Measurements from ENCODE around the gene VRK2.
"Not testable (repeated sequence)": the region's sequence is repeated elsewhere in the genome, so short reads cannot be mapped to it uniquely, and the experiment has no call there.

Gene VRK2

DNA sequence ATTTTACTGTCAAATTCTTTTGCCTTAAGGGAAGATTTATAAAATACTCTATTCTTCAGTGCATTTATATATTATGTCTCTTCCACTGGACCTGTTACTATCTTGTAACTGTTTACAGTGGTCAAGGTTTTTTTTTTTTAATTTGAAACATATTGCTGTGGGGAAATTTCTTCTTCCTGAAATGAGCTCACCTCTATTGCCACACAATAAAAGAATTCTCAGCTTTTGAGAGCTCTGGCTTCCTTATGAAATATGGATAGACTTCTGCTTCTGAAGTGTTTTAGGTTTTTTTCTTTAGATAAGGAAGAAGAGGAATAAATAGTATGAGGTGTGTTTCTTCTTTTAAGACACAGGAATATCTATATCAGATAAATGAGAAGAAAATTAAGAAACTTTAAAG, 7.7 kb downstream of the VRK2 start:
- no peak for DNase-seq (ENCODE audit: low read depth in 2 of 2)

DNA sequence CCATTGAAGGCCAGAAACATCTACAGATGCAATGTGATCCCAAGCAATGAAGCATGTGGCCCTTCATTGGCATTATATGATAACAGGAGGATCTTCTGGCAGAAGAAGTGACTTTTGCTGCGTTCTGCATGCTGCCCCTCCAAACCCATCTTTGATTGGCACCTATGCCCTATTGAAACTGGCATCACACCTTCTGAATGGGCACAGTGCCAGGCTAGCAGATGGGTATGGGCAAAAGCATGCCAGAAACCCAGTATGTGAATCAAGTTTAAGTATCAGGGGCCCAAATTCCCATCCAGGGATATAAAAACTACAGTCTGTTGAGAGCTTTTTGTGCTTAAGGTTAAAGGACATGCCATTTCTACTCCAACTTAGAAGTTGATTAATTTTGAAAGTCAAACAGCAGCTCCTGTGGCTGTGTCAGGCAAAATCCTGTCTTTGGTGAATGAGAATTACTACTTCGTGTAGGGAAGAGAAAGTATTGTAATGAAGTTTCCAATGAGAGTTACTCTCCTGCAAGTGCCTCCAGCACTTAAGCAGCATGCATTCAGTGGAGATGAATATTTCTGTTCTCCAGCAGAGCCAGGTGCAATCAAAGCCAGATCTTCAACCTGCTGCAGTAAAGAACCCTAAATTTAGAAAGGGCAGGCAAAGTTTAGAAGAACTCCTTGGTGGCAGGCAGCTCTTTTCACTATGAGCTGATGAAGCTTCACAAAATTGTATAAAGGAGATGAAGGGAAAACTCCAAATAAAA, 8.6 kb downstream of the VRK2 start:
- no peak for DNase-seq (ENCODE audit: low read depth in 2 of 2)

- no peak for DNase-seq (ENCODE audit: low read depth in 2 of 2)
Observed at GRCh38 chr2:58056192-58056916, 9.7 kb downstream of the VRK2 start.

- DNase-seq (ENCODE audit: low read depth in 2 of 2): no peak
Observed at GRCh38 chr2:58057707-58058530, 11.3 kb downstream of the VRK2 start.

DNA sequence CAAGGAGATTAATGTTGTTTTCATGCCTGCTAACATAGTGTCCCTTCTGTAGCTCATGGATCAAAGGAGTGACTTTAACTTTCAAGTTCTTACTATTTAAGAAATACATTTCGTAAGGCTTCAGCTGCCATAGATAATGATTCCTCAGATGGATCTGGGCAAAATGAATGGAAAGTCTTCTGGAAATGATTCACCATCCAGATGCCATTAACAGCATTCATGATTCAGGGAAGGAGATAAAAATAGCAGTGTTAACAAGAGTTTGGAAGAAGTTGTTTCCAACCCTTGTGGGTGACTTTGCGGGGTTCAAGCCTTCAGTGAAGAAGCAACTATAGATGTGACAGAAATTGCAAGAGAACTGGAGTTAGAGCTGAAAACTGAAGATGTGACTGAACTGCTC, 17.0 kb downstream of the VRK2 start:
- DNase-seq (ENCODE audit: low read depth in 2 of 2): no peak

DNA sequence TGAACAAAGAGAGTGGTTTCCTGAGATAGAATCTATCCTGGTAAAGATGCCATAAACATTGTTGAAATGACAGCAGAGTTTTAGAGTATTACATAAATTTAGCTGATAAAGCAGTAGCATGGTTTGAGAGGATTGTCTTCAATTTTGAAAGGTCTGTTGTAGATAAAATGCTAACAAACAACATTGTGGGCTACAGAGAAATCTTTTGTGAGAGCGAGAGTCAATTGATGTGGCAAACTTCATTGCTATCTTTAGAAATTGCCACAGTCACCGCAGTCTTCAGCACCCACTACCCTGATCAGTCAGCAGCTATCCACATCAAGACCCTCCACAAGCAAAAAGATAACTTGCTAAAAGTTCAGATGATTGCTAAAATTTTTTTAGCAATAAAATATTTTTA, 17.5 kb downstream of the VRK2 start:
- no peak for DNase-seq (ENCODE audit: low read depth in 2 of 2)

- DNase-seq (ENCODE audit: low read depth in 2 of 2): no peak
Observed at GRCh38 chr2:58065248-58065647, 18.6 kb downstream of the VRK2 start.

DNA sequence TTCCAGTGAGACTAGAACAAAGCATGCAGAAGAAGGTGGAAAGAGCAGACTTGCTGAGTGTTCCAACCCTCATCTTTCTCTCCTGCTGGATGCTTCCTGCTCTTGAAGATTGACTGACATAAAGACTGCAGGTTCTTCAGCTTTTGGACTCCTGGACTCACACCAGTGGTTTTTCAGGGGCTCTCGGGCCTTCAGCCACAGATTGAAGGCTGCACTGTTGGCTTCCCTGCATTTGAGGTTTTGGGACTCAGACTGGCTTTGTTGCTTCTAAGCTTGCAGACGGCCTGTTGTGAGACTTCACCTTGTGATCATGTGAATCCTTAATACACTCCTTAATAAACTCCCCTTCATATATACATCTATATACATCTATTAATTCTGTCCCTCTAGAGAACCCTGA, 20.4 kb downstream of the VRK2 start:
- DNase-seq (ENCODE audit: low read depth in 2 of 2): no peak

- no peak for DNase-seq (ENCODE audit: low read depth in 2 of 2)
Observed at GRCh38 chr2:58070765-58071164, 24.2 kb downstream of the VRK2 start.

- DNase-seq (ENCODE audit: low read depth in 2 of 2): no peak
Observed at GRCh38 chr2:58072102-58072501, 25.5 kb downstream of the VRK2 start.

GRCh38 chr2:58073008-58073407, 26.4 kb downstream of the VRK2 start:
- DNase-seq (ENCODE audit: low read depth in 2 of 2): no peak

DNA sequence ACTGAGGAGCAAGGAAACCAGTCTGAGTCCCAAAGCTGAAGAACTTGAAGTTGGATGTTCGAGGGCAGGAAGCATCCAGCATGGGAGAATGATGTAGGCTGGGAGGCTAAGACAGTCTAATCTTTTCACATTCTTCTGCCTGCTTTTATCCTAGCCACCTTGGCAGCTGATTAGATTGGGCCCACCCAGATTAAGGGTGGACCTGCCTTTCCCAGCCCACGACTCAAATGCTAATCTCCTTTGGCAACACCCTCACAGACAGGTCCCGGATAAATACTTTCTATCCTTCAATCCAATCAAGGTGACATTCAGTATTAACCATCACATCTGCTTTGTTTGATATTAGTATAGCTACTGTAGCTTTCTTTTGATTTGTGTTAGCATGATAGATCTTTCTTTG, 27.1 kb downstream of the VRK2 start:
- no peak for DNase-seq (ENCODE audit: low read depth in 2 of 2)

DNA sequence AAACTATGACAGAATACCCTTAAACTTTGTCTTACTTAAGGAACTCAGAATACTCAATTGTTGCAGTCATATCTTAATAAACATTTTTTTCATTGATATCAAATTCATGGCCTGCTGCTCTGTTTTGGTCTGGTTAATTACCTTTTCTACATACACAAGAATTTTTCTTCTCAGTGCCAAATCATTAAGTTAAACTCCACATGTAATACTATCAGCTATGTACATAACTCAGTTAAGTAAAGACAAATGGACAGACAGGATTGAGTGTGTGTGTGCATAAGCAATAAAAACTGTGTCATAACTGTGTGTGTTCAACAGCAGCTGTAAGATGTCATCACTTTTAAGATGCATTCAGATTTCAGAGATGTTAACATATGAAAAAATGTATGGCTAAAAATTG, 34.4 kb downstream of the VRK2 start:
- no peak for DNase-seq (ENCODE audit: low read depth in 2 of 2)

- no peak for DNase-seq (ENCODE audit: low read depth in 2 of 2)
Observed at GRCh38 chr2:58089081-58089480, 42.5 kb downstream of the VRK2 start.

DNA sequence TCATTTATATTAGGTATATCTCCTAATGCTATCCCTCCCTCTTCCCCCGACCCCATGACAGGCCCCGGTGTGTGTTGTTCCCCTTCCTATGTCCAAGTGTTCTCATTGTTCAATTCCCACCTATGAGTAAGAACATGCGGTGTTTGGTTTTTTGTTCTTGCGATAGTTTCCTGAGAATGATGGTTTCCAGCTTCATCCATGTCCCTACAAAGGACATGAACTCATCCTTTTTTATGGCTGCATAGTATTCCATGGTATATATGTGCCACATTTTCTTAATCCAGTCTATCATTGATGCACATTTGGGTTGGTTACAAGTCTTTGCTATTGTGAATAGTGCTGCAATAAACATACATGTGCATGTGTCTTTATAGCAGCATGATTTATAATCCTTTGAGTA, 46.2 kb downstream of the VRK2 start:
- DNase-seq (ENCODE audit: low read depth in 2 of 2): not testable (repeated sequence)

GRCh38 chr2:58097025-58097424, 50.4 kb downstream of the VRK2 start:
- DNase-seq (ENCODE audit: low read depth in 2 of 2): no peak

- no peak for DNase-seq (ENCODE audit: low read depth in 2 of 2)
Observed at GRCh38 chr2:58098254-58099095, 51.9 kb downstream of the VRK2 start.

- no peak for DNase-seq (ENCODE audit: low read depth in 2 of 2)
Observed at GRCh38 chr2:58099096-58099769, 52.6 kb downstream of the VRK2 start.

- no peak for DNase-seq (ENCODE audit: low read depth in 2 of 2)
Observed at GRCh38 chr2:58101500-58101899, 54.9 kb downstream of the VRK2 start.

DNA sequence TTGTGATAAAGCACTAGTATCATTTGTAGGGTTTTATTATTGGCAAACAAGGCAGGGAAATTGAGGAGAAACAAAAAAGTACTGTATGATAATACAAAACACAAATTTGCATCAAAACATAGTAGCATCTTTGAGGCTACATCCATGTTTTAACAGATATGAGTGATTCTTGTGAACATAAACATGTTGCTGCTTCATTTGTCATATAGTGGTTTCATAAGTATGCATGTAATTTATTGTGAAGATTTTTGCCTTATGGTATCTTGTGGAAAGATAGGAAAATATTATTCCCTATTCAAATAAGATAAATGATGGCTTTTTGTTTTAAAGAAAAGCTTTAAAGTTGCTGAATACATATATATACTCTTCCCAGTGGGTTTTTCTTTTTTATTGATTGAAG, 60.3 kb downstream of the VRK2 start:
- no peak for DNase-seq (ENCODE audit: low read depth in 2 of 2)
